GM06990 (cell line): ENCODE data around the gene FAM174C.

Experiments
- DNase-seq: peaks from one replicate; pipeline ENCODE4 v3.0.0-alpha.2; 2011; ENCODE audit not compliant: insufficient read length; ENCODE audit errors: extremely low read depth
- H3K27me3 ChIP-seq: replicated peaks from 2 replicates; pipeline ENCODE4 v1.6.0; 2011; ENCODE audit warnings: low read length; ENCODE audit not compliant: control insufficient read depth, insufficient read depth
- H3K36me3 ChIP-seq: 2 replicates; pipeline ENCODE4 v1.5.1; 2011; ENCODE audit warnings: low read length; ENCODE audit not compliant: control insufficient read depth, insufficient read depth
- H3K4me3 ChIP-seq: replicated peaks from 2 replicates; pipeline ENCODE4 v1.5.1; 2011; ENCODE audit warnings: low read depth, mild to moderate bottlenecking, control low read depth, low read length
- TF ChIP-seq, protein P1 (sequence below): IDR thresholded peaks from 2 replicates; pipeline ENCODE4 v1.5.1; 2011; ENCODE audit warnings: low read length, control low read depth, mild to moderate bottlenecking, inconsistent platforms; ENCODE audit not compliant: insufficient read depth, poor library complexity, severe bottlenecking

FAM174C gene

GRCh38 chr19:1268226-1269064, 6.9 kb upstream of the FAM174C start:
- Histone ChIP-seq H3K36me3 (peaks cover 20% of the 10 kb centered on the region), H3K27me3 (no peaks in the 10 kb centered on the region; the same call in 1 of the 2 replicates), H3K4me3 (no peak overlapping the region)
- no peak for DNase-seq
- TF ChIP-seq, protein P1, sequence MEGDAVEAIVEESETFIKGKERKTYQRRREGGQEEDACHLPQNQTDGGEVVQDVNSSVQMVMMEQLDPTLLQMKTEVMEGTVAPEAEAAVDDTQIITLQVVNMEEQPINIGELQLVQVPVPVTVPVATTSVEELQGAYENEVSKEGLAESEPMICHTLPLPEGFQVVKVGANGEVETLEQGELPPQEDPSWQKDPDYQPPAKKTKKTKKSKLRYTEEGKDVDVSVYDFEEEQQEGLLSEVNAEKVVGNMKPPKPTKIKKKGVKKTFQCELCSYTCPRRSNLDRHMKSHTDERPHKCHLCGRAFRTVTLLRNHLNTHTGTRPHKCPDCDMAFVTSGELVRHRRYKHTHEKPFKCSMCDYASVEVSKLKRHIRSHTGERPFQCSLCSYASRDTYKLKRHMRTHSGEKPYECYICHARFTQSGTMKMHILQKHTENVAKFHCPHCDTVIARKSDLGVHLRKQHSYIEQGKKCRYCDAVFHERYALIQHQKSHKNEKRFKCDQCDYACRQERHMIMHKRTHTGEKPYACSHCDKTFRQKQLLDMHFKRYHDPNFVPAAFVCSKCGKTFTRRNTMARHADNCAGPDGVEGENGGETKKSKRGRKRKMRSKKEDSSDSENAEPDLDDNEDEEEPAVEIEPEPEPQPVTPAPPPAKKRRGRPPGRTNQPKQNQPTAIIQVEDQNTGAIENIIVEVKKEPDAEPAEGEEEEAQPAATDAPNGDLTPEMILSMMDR, result no peak

- H3K4me3 ChIP-seq, result peak within 1 kb of the TSS; percentile 98
- peaks cover 26% of the 10 kb centered on the region for H3K36me3 ChIP-seq
- peak; percentile 98 for DNase-seq
- TF ChIP-seq, protein P1, result no peak
- H3K27me3 ChIP-seq, result no peaks in the 10 kb centered on the region; the same call in 1 of the 2 replicates
These were observed 6.3 kb upstream of the FAM174C start, which contains the start of gene CIRBP for GRCh38 chr19:1269065-1269477. Gene CIRBP (plus strand): TSS chr19:1269332. CDS start chr19:1270934, 1,602 bp downstream.

- Histone ChIP-seq H3K36me3 (peaks cover 32% of the 10 kb centered on the region), H3K27me3 (no peaks in the 10 kb centered on the region; the same call in 1 of the 2 replicates), H3K4me3 (peak overlapping the region; percentile 98)
- peak; percentile 88 for DNase-seq
- TF ChIP-seq, protein P1, result no peak
These were observed 5.7 kb upstream of the FAM174C start for GRCh38 chr19:1269478-1270212.

DNA sequence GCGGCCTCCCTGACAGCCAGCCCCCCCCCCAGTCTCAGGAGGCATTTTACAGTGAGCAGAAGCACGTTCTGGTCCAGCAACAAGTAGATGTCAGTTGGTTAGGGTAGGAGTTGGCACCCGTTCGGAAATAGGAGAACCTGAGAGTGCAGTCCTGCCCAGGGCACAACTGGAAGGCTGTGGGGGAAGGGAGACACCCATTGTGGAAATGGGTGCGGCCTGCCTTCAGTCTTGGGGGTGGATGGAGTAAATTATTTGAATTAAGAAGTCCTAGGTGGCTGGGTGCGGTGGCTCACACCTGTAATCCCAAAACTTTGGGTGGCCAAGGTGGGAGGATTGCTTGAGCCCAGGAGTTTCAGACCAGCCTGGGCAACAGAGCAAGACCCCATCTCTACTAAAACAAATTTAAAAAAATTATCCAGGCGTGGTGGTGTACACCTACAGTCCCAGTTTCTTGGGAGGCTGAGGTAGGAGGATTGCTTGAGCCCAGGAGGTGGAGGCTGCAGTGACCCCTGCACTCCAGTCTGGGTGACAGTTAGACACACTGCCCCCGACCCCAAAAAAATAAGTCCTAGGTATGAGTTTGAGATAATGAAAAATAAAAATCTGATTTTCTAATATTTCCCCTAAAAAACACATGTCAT, 5.0 kb upstream of the FAM174C start:
- H3K4me3 ChIP-seq, result peak overlapping the region; percentile 98
- DNase-seq, result no peak
- H3K27me3 ChIP-seq, result no peaks in the 10 kb centered on the region; the same call in 1 of the 2 replicates
- TF ChIP-seq, protein P1, result no peak
- H3K36me3 ChIP-seq, result peaks cover 36% of the 10 kb centered on the region

GRCh38 chr19:1270854-1271527, 4.3 kb upstream of the FAM174C start:
- TF ChIP-seq, protein P1, result no peak
- no peak for DNase-seq
- Histone ChIP-seq H3K4me3 (peak overlapping the region; percentile 98), H3K27me3 (no peaks in the 10 kb centered on the region; the same call in 1 of the 2 replicates), H3K36me3 (peaks cover 36% of the 10 kb centered on the region)
